Measurements from ENCODE around the gene GADD45A.
"Not testable (repeated sequence)": the region's sequence is repeated elsewhere in the genome, so short reads cannot be mapped to it uniquely, and the experiment has no call there.

The GADD45A gene

DNA sequence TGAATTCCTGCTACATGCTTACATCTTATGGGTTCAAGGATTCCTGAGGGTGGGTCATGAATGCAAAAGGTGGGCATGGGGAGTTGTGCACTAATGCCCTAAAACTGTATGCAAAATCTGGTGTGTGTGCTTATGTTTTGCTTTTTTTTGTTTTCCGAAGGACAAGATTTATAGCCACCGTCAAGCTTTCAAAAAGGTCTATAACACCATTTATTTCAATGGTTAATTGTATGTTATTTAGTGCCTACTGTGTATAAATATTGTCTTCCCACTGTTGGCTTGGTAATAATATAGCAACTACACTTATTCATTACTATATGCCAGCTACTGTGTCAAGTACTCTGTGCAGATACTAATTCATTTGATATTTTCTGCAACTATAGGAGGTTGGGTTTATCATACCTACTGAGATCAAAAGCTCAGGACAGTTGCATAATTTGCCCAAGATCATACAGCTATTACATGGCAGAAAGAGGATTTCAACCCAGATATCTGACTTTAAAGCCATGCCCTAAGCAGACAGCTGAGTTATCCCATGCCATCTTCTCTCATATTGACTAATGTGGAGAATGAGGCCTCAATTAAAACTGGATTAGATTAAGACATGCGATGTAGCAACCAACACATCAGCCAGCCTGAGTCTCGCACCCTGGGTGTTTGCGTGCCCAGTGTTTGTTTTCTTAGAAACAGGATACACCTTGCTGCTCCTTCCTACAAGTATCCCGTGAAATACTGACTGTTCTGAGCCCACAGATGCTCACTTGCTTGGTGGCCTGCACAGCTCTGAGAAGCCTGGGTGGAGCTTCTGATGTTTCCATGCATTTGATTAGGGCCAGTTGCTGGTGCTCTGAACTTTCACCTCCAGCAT, 34.6 kb downstream of the GADD45A start:
- Histone ChIP-seq H3K27ac (ENCODE audit: low read depth, low read length) (no peak overlapping the region), H3K4me3 (ENCODE audit: low read length) (no peak overlapping the region), H3K4me1 (ENCODE audit: control insufficient read depth, insufficient read depth, low read length) (no peaks in the 10 kb centered on the region)

DNA sequence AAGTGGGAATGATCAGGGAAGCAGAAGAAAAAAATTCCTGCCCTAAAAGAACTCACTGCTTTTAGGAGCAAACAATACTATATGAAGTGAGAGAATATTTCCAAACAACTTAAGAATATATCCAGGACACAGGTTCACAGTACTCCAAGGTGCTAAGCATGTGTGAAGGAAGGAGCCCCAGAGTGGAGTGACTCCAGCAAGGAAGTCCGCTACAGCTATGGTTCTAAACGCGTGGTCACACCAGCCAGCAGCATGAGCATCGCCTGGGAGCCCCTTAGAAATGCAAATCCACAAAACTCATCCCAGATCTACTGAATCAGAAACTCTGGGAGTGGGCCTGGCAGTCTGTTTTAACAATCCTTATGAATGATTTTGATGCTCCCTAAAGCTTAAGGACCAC, 36.1 kb downstream of the GADD45A start:
- peaks cover 4% of the 10 kb centered on the region for H3K4me1 ChIP-seq (ENCODE audit: control insufficient read depth, insufficient read depth, low read length)
- H3K9ac ChIP-seq (ENCODE audit: low read length) = no peak overlapping the region
- no peak overlapping the region for H3K27ac ChIP-seq (ENCODE audit: low read depth, low read length)
- no peaks in the 10 kb centered on the region for H3K36me3 ChIP-seq (ENCODE audit: control insufficient read depth, insufficient read depth, low read length)
- no peak overlapping the region for H3K4me3 ChIP-seq (ENCODE audit: low read length)
- H3K27me3 ChIP-seq (ENCODE audit: control insufficient read depth, insufficient read depth, low read length) = no peaks in the 10 kb centered on the region

More for the DNA sequence above, 34.6 kb downstream of the GADD45A start:
- H3K27me3 ChIP-seq (ENCODE audit: control insufficient read depth, insufficient read depth, low read length) = no peaks in the 10 kb centered on the region
- no peak overlapping the region for H3K9ac ChIP-seq (ENCODE audit: low read length)
- no peaks in the 10 kb centered on the region for H3K36me3 ChIP-seq (ENCODE audit: control insufficient read depth, insufficient read depth, low read length)

GRCh38 chr1:67721650-67722291, 36.8 kb downstream of the GADD45A start:
- H3K4me1 ChIP-seq (ENCODE audit: control insufficient read depth, insufficient read depth, low read length) = peaks cover 4% of the 10 kb centered on the region

DNA sequence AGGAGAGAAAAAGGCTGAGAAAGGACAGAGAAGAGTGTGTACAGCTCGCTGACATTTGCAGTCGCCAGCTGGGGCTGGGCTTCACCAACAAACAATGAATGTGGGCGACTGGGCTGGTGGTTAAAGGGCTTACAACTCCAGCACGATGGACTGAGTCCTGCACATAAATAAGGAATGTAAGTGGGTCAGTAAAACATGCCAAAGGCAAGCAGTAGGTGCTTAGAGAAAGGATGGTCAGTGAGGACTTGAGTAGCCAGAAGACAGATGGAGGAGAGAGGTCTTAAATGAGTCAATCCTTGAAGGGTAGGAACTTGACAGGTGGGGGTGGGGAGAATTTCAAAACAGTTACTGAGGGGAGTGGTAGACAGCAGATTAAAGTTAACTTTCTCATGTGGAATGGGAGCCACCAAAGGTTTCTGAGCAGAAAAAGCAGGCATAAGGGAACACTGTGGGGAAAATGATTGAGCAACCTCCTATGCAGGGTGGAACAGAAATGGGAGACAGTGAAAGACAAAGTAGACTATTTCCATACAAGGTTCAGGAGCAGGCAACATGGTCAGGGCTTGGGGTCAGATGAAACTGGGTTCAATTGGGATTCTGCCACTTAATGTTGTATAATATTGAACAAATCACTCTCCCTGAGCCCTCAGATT, 37.4 kb downstream of the GADD45A start:
- no peak overlapping the region for H3K4me3 ChIP-seq (ENCODE audit: low read length)
- no peaks in the 10 kb centered on the region for H3K27me3 ChIP-seq (ENCODE audit: control insufficient read depth, insufficient read depth, low read length)
- no peak overlapping the region for H3K9ac ChIP-seq (ENCODE audit: low read length)
- no peaks in the 10 kb centered on the region for H3K36me3 ChIP-seq (ENCODE audit: control insufficient read depth, insufficient read depth, low read length)
- peaks cover 4% of the 10 kb centered on the region for H3K4me1 ChIP-seq (ENCODE audit: control insufficient read depth, insufficient read depth, low read length)
- no peak overlapping the region for H3K27ac ChIP-seq (ENCODE audit: low read depth, low read length)

More at GRCh38 chr1:67721650-67722291, 36.8 kb downstream of the GADD45A start:
- Histone ChIP-seq H3K9ac (ENCODE audit: low read length) (no peak overlapping the region), H3K27me3 (ENCODE audit: control insufficient read depth, insufficient read depth, low read length) (no peaks in the 10 kb centered on the region), H3K4me3 (ENCODE audit: low read length) (no peak overlapping the region), H3K27ac (ENCODE audit: low read depth, low read length) (no peak overlapping the region), H3K36me3 (ENCODE audit: control insufficient read depth, insufficient read depth, low read length) (no peaks in the 10 kb centered on the region)

DNA sequence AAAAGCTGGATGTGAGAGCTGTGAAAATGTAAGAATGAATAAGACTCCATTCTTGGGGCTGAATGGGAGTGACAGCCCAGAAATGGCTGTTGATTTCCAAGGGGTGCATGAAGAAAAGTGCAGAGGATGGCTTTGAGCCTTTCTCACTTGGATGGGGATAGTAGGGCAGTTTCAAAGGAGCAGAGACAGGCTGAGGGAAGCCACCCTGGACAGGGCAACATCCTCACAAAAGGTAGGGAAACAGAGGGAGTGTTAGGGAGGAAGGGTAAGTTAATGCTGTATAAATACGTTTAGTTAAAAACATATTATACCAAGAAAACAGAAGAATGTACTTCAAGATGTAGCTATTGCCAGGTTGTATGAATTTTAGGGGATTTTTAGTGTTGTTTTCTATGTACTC, 38.1 kb downstream of the GADD45A start:
- Histone ChIP-seq H3K27ac (ENCODE audit: low read depth, low read length) (no peak overlapping the region), H3K4me3 (ENCODE audit: low read length) (no peak overlapping the region), H3K27me3 (ENCODE audit: control insufficient read depth, insufficient read depth, low read length) (no peaks in the 10 kb centered on the region), H3K4me1 (ENCODE audit: control insufficient read depth, insufficient read depth, low read length) (peaks cover 4% of the 10 kb centered on the region), H3K36me3 (ENCODE audit: control insufficient read depth, insufficient read depth, low read length) (no peaks in the 10 kb centered on the region), H3K9ac (ENCODE audit: low read length) (no peak overlapping the region)

GRCh38 chr1:67723620-67724019, 38.6 kb downstream of the GADD45A start:
- Histone ChIP-seq H3K9ac (ENCODE audit: low read length) (no peak overlapping the region), H3K27me3 (ENCODE audit: control insufficient read depth, insufficient read depth, low read length) (no peaks in the 10 kb centered on the region), H3K36me3 (ENCODE audit: control insufficient read depth, insufficient read depth, low read length) (no peaks in the 10 kb centered on the region), H3K4me3 (ENCODE audit: low read length) (no peak overlapping the region), H3K4me1 (ENCODE audit: control insufficient read depth, insufficient read depth, low read length) (peaks cover 4% of the 10 kb centered on the region), H3K27ac (ENCODE audit: low read depth, low read length) (no peak overlapping the region)

DNA sequence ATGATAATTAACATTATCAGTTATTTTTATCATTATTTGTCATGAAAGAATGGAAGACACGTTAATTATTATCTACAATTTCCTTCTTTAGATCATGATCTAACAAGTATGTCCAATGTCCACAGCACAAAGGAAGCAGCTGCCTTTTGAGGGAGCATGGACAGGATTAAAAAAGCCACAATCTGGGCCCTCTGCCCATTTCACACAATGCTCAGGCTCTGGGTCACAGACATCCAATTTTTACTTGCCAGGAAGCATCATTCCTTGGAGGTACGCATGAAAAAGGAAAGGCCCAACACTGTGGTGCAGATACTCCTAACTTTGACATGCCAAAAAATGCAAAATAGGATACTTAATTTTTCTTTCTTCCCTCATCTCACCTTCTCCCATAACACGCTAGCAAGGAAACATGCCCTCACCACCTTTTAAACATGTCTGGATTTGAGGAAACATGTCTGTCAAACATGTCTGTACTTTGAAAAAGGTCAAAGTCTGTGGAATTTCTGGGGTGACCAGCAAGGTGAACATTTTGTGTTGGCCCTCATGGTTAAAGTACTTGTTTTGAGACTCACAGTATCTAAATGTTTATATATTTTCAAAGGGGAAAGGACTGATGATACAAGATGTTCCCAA, 40.0 kb downstream of the GADD45A start:
- Histone ChIP-seq H3K4me3 (ENCODE audit: low read length) (no peak overlapping the region), H3K27me3 (ENCODE audit: control insufficient read depth, insufficient read depth, low read length) (no peaks in the 10 kb centered on the region), H3K36me3 (ENCODE audit: control insufficient read depth, insufficient read depth, low read length) (no peaks in the 10 kb centered on the region), H3K27ac (ENCODE audit: low read depth, low read length) (no peak overlapping the region), H3K4me1 (ENCODE audit: control insufficient read depth, insufficient read depth, low read length) (peaks cover 4% of the 10 kb centered on the region), H3K9ac (ENCODE audit: low read length) (no peak overlapping the region)

GRCh38 chr1:67726224-67726623, 41.2 kb downstream of the GADD45A start:
- peaks cover 4% of the 10 kb centered on the region for H3K4me1 ChIP-seq (ENCODE audit: control insufficient read depth, insufficient read depth, low read length)
- no peak overlapping the region for H3K9ac ChIP-seq (ENCODE audit: low read length)
- no peak overlapping the region for H3K4me3 ChIP-seq (ENCODE audit: low read length)
- no peaks in the 10 kb centered on the region for H3K27me3 ChIP-seq (ENCODE audit: control insufficient read depth, insufficient read depth, low read length)
- no peaks in the 10 kb centered on the region for H3K36me3 ChIP-seq (ENCODE audit: control insufficient read depth, insufficient read depth, low read length)
- no peak overlapping the region for H3K27ac ChIP-seq (ENCODE audit: low read depth, low read length)

DNA sequence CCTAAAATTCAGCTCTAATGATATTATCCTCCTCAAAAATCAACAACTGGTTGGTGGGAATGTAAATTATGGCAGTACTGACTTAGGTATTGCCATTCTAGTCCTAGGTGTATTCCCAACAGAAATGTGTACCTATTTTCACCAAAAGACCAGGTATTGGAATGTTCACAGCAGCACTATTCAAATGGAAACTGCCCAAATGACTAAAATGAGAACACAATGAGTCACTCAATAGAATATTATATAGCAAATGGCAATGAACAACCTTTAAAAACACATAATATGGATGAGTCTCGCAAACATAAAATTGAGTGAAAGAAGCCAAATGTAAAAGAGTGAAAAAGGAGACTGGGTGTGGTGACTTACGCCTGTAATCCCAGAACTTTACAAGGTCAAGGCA, 44.9 kb downstream of the GADD45A start:
- Histone ChIP-seq H3K27me3 (ENCODE audit: control insufficient read depth, insufficient read depth, low read length) (no peaks in the 10 kb centered on the region), H3K27ac (ENCODE audit: low read depth, low read length) (no peak overlapping the region), H3K4me1 (ENCODE audit: control insufficient read depth, insufficient read depth, low read length) (peaks cover 4% of the 10 kb centered on the region)

GRCh38 chr1:67730312-67730711, 45.3 kb downstream of the GADD45A start:
- H3K36me3 ChIP-seq (ENCODE audit: control insufficient read depth, insufficient read depth, low read length); H3K27me3 ChIP-seq (ENCODE audit: control insufficient read depth, insufficient read depth, low read length); H3K4me3 ChIP-seq (ENCODE audit: low read length); H3K27ac ChIP-seq (ENCODE audit: low read depth, low read length); H3K4me1 ChIP-seq (ENCODE audit: control insufficient read depth, insufficient read depth, low read length); H3K9ac ChIP-seq (ENCODE audit: low read length): not testable (repeated sequence)

More for the DNA sequence above, 44.9 kb downstream of the GADD45A start:
- no peaks in the 10 kb centered on the region for H3K36me3 ChIP-seq (ENCODE audit: control insufficient read depth, insufficient read depth, low read length)
- no peak overlapping the region for H3K9ac ChIP-seq (ENCODE audit: low read length)
- no peak overlapping the region for H3K4me3 ChIP-seq (ENCODE audit: low read length)

- Histone ChIP-seq H3K27me3 (ENCODE audit: control insufficient read depth, insufficient read depth, low read length) (no peaks in the 10 kb centered on the region), H3K36me3 (ENCODE audit: control insufficient read depth, insufficient read depth, low read length) (no peaks in the 10 kb centered on the region), H3K27ac (ENCODE audit: low read depth, low read length) (no peak overlapping the region), H3K4me3 (ENCODE audit: low read length) (no peak overlapping the region), H3K9ac (ENCODE audit: low read length) (no peak overlapping the region), H3K4me1 (ENCODE audit: control insufficient read depth, insufficient read depth, low read length) (no peaks in the 10 kb centered on the region)
Measured at GRCh38 chr1:67731322-67731721, 46.3 kb downstream of the GADD45A start.

GRCh38 chr1:67732750-67733151, 47.8 kb downstream of the GADD45A start:
- H3K9ac ChIP-seq (ENCODE audit: low read length) = no peak overlapping the region
- H3K27ac ChIP-seq (ENCODE audit: low read depth, low read length) = no peak overlapping the region
- H3K36me3 ChIP-seq (ENCODE audit: control insufficient read depth, insufficient read depth, low read length) = no peaks in the 10 kb centered on the region
- H3K4me1 ChIP-seq (ENCODE audit: control insufficient read depth, insufficient read depth, low read length) = no peaks in the 10 kb centered on the region
- no peaks in the 10 kb centered on the region for H3K27me3 ChIP-seq (ENCODE audit: control insufficient read depth, insufficient read depth, low read length)
- no peak overlapping the region for H3K4me3 ChIP-seq (ENCODE audit: low read length)

Data from rectal smooth muscle tissue (tissue), 1 donor.